Measurements from ENCODE around the gene GPC6. TPM values are rescaled to one million over a fixed set of nuclear protein-coding genes. Genes with fewer than 3 reads are reported as not detected.

GPC6 gene
- total RNA-seq, 2 donors from 2014 or later, result 3.4 to 5.3 TPM

GRCh38 chr13:94199135-94199534, 972.5 kb downstream of the GPC6 start:
- intact Hi-C loops (cut with DNase I), result no loop called here
- no peaks in the 10 kb centered on the region for H3K4me1 ChIP-seq (replicated peaks)

GRCh38 chr13:94201022-94201421, 974.4 kb downstream of the GPC6 start:
- H3K27me3 ChIP-seq (replicated peaks; ENCODE audit: insufficient read depth), result no peaks in the 10 kb centered on the region
- H3K4me3 ChIP-seq, result no peak overlapping the region
- 91% methylated on average over 6 of the region's 6 CpGs for WGBS
- H3K36me3 ChIP-seq, result no peaks in the 10 kb centered on the region
- TF ChIP-seq CTCF (IDR thresholded peaks at IDR 0.05) (no peak), POLR2A (IDR thresholded peaks at IDR 0.05) (no peak), POLR2AphosphoS5 (IDR thresholded peaks at IDR 0.05) (no peak)
- H3K27ac ChIP-seq, result no peak overlapping the region
- no peak for DNase-seq (ENCODE audit: low spot score)
- H3K4me1 ChIP-seq (replicated peaks), result no peaks in the 10 kb centered on the region
- intact Hi-C loops (cut with DNase I), result no loop called here
- no peaks in the 10 kb centered on the region for H3K9me3 ChIP-seq

More at GRCh38 chr13:94199135-94199534, 972.5 kb downstream of the GPC6 start:
- Histone ChIP-seq H3K4me3 (no peak overlapping the region), H3K27me3 (replicated peaks; ENCODE audit: insufficient read depth) (no peaks in the 10 kb centered on the region), H3K27ac (no peak overlapping the region), H3K36me3 (no peaks in the 10 kb centered on the region), H3K9me3 (no peaks in the 10 kb centered on the region)
- DNase-seq (ENCODE audit: low spot score), result no peak
- 81% methylated on average over 3 of the region's 3 CpGs for WGBS
- no peak for TF ChIP-seq POLR2A (IDR thresholded peaks at IDR 0.05)
- no peak for TF ChIP-seq POLR2AphosphoS5 (IDR thresholded peaks at IDR 0.05)
- no peak for TF ChIP-seq CTCF (IDR thresholded peaks at IDR 0.05)

- intact Hi-C loops (cut with DNase I), result no loop called here
- H3K27ac ChIP-seq, result no peak overlapping the region
- DNase-seq (ENCODE audit: low spot score), result no peak
- TF ChIP-seq POLR2A (IDR thresholded peaks at IDR 0.05) (no peak), POLR2AphosphoS5 (IDR thresholded peaks at IDR 0.05) (no peak), CTCF (IDR thresholded peaks at IDR 0.05) (no peak)
- H3K27me3 ChIP-seq (replicated peaks; ENCODE audit: insufficient read depth), result no peaks in the 10 kb centered on the region
- no peak overlapping the region for H3K4me3 ChIP-seq
- 72% methylated on average over 2 of the region's 2 CpGs for WGBS
- no peaks in the 10 kb centered on the region for H3K36me3 ChIP-seq
- no peaks in the 10 kb centered on the region for H3K4me1 ChIP-seq (replicated peaks)
- H3K9me3 ChIP-seq, result no peaks in the 10 kb centered on the region
These were observed 977.6 kb downstream of the GPC6 start for GRCh38 chr13:94204163-94204562.

GRCh38 chr13:94204946-94205345, 978.3 kb downstream of the GPC6 start:
- H3K27me3 ChIP-seq (replicated peaks; ENCODE audit: insufficient read depth), result no peaks in the 10 kb centered on the region
- intact Hi-C loops (cut with DNase I), result no loop called here
- no peak for TF ChIP-seq POLR2AphosphoS5 (IDR thresholded peaks at IDR 0.05)
- TF ChIP-seq POLR2A (IDR thresholded peaks at IDR 0.05), result no peak
- no peak for TF ChIP-seq CTCF (IDR thresholded peaks at IDR 0.05)
- H3K9me3 ChIP-seq, result no peaks in the 10 kb centered on the region
- no peak overlapping the region for H3K27ac ChIP-seq
- no peaks in the 10 kb centered on the region for H3K36me3 ChIP-seq
- no peaks in the 10 kb centered on the region for H3K4me1 ChIP-seq (replicated peaks)
- H3K4me3 ChIP-seq, result no peak overlapping the region
- DNase-seq (ENCODE audit: low spot score), result no peak
- WGBS, result 34% methylated on average over 2 of the region's 2 CpGs

- no peak overlapping the region for H3K4me3 ChIP-seq
- WGBS, result 97% methylated on average over 3 of the region's 3 CpGs
- TF ChIP-seq CTCF (IDR thresholded peaks at IDR 0.05) (no peak), POLR2A (IDR thresholded peaks at IDR 0.05) (no peak), POLR2AphosphoS5 (IDR thresholded peaks at IDR 0.05) (no peak)
- no peak overlapping the region for H3K27ac ChIP-seq
- H3K27me3 ChIP-seq (replicated peaks; ENCODE audit: insufficient read depth), result no peaks in the 10 kb centered on the region
- intact Hi-C loops (cut with DNase I), result no loop called here
- DNase-seq (ENCODE audit: low spot score), result no peak
- H3K4me1 ChIP-seq (replicated peaks), result no peaks in the 10 kb centered on the region
- no peaks in the 10 kb centered on the region for H3K36me3 ChIP-seq
- no peaks in the 10 kb centered on the region for H3K9me3 ChIP-seq
These were observed 979.3 kb downstream of the GPC6 start for GRCh38 chr13:94205896-94206295.
